Neural cell (in vitro differentiated cells): Measurements from ENCODE around the gene RRAGA.

ENCODE experiments used
- CTCF ChIP-seq: fragments of 450-650 bp; IDR thresholded peaks from 2 replicates; pipeline ENCODE4 v1.5.1; 2014; ENCODE audit warnings: antibody characterized with exemption, mild to moderate bottlenecking, moderate library complexity; ENCODE audit not compliant: poor library complexity, severe bottlenecking
- EP300 ChIP-seq: fragments of 450-650 bp; conservative IDR thresholded peaks from 2 replicates; pipeline ENCODE4 v1.6.1; 2014; ENCODE audit warnings: antibody characterized with exemption, mild to moderate bottlenecking, moderate library complexity; ENCODE audit not compliant: poor library complexity, severe bottlenecking
- EZH2 ChIP-seq: fragments of 200-600, 300-800 bp; shearing (Covaris generic), sonication (generic); IDR thresholded peaks from 2 replicates; pipeline ENCODE4 v1.6.1; 2014; ENCODE audit warnings: antibody characterized with exemption, low read length, borderline replicate concordance, mild to moderate bottlenecking; ENCODE audit not compliant: insufficient read depth, poor library complexity, severe bottlenecking
- POLR2AphosphoS5 ChIP-seq: IDR thresholded peaks from 2 replicates; pipeline ENCODE4 v1.6.1; 2012
- RAD21 ChIP-seq: fragments of 450-650 bp; conservative IDR thresholded peaks from 2 replicates; pipeline ENCODE4 v1.6.1; 2014; ENCODE audit warnings: antibody characterized with exemption, mild to moderate bottlenecking, moderate library complexity
- REST ChIP-seq: IDR thresholded peaks from 2 replicates; pipeline ENCODE4 v1.6.1; 2012; ENCODE audit warnings: borderline replicate concordance
- TAF1 ChIP-seq: IDR thresholded peaks from 2 replicates; pipeline ENCODE4 v1.6.1; 2012; ENCODE audit warnings: low read depth

GRCh38 chr9:19057033-19057432 is 7.8 kb downstream of the RRAGA start:
- no peak for TF ChIP-seq CTCF
- TF ChIP-seq TAF1: no peak
- no peak for TF ChIP-seq EZH2
- TF ChIP-seq POLR2AphosphoS5: no peak
- no peak for TF ChIP-seq REST
- TF ChIP-seq RAD21: no peak
- no peak for TF ChIP-seq EP300
